ENCODE data around the gene SLX4IP.

Gene SLX4IP

GRCh38 chr20:10670501-10671220 is 235.6 kb downstream of the SLX4IP start:
- H3K27ac ChIP-seq (ENCODE audit: low read length, poor library complexity, severe bottlenecking): peak overlapping the region; percentile 57
- peak overlapping the region; percentile 64 for H3K4me2 ChIP-seq (ENCODE audit: low read length, poor library complexity, severe bottlenecking)
- H3K9ac ChIP-seq (ENCODE audit: low read length): peak overlapping the region; percentile 95
- no peak overlapping the region for H2BK12ac ChIP-seq (ENCODE audit: low read length in 2 of 2)
- H2AFZ ChIP-seq (ENCODE audit: low read depth, low read length): no peak overlapping the region
- H2BK120ac ChIP-seq (ENCODE audit: low read depth, low read length): no peak overlapping the region
- no peak overlapping the region for H3K23ac ChIP-seq (ENCODE audit: low read length in 2 of 2)
- peaks cover 22% of the 10 kb centered on the region for H3K4me1 ChIP-seq (ENCODE audit: control insufficient read depth, insufficient read depth, low read depth, low read length)
- no peak overlapping the region for H4K8ac ChIP-seq (ENCODE audit: low read length)
- peak overlapping the region in 1 of 2 experiments; percentile 96 for H3K4me3 ChIP-seq (ENCODE audit: insufficient read depth in 1 of 2, low read depth in 1 of 2, low read length in 2 of 2)
- H4K91ac ChIP-seq (ENCODE audit: low read length): no peak overlapping the region
- WGBS: 54% methylated on average over 18 of the region's 18 CpGs
- H3K79me1 ChIP-seq (replicated peaks; ENCODE audit: low read length, poor library complexity, severe bottlenecking): peaks cover 28% of the 10 kb centered on the region
- H2BK15ac ChIP-seq (ENCODE audit: low read depth, poor library complexity, severe bottlenecking): no peak overlapping the region
- no peak overlapping the region for H3K14ac ChIP-seq (ENCODE audit: low read length in 2 of 2)
- H2BK5ac ChIP-seq (ENCODE audit: low read depth, low read length, poor library complexity, severe bottlenecking): no peak overlapping the region
- H3K36me3 ChIP-seq (ENCODE audit: control insufficient read depth in 1 of 2, insufficient read depth in 2 of 2, low read depth in 1 of 2, low read length in 2 of 2): peaks cover 12 to 16% of the 10 kb centered on the region in 2 experiments
- H3K18ac ChIP-seq (ENCODE audit: low read depth in 1 of 2, low read length in 2 of 2): peak overlapping the region in 1 of 2 experiments; percentile 44
- no peaks in the 10 kb centered on the region for H3K27me3 ChIP-seq (ENCODE audit: control insufficient read depth in 1 of 2, insufficient read depth in 1 of 2, low read length in 2 of 2)
- DNase-seq: peak; percentile 29
- H3K9me3 ChIP-seq (ENCODE audit: control insufficient read depth, low read length): no peaks in the 10 kb centered on the region
- H2AK5ac ChIP-seq (ENCODE audit: low read length, severe bottlenecking): peak overlapping the region; percentile 56
- H3K4ac ChIP-seq (ENCODE audit: low read depth in 1 of 2, low read length in 2 of 2): peak overlapping the region in 1 of 2 experiments; percentile 26

- Histone ChIP-seq H2BK15ac (ENCODE audit: low read depth, poor library complexity, severe bottlenecking) (no peak overlapping the region), H3K9me3 (ENCODE audit: control insufficient read depth, low read length) (no peaks in the 10 kb centered on the region), H3K27ac (ENCODE audit: low read length, poor library complexity, severe bottlenecking) (peak overlapping the region; percentile 70), H2AFZ (ENCODE audit: low read depth, low read length) (no peak overlapping the region), H4K8ac (ENCODE audit: low read length) (no peak overlapping the region), H3K4me3 (ENCODE audit: insufficient read depth in 1 of 2, low read depth in 1 of 2, low read length in 2 of 2) (peak overlapping the region; percentile 75 to 96), H2BK120ac (ENCODE audit: low read depth, low read length) (peak overlapping the region; percentile 27), H3K23ac (ENCODE audit: low read length in 2 of 2) (no peak overlapping the region), H3K36me3 (ENCODE audit: control insufficient read depth in 1 of 2, insufficient read depth in 2 of 2, low read depth in 1 of 2, low read length in 2 of 2) (peaks cover 7 to 16% of the 10 kb centered on the region in 2 experiments), H3K14ac (ENCODE audit: low read length in 2 of 2) (peak overlapping the region in 1 of 2 experiments; percentile 65), H3K9ac (ENCODE audit: low read length) (peak overlapping the region; percentile 95), H3K79me1 (replicated peaks; ENCODE audit: low read length, poor library complexity, severe bottlenecking) (peaks cover 24% of the 10 kb centered on the region), H3K4ac (ENCODE audit: low read depth in 1 of 2, low read length in 2 of 2) (no peak overlapping the region), H2BK5ac (ENCODE audit: low read depth, low read length, poor library complexity, severe bottlenecking) (no peak overlapping the region), H4K91ac (ENCODE audit: low read length) (no peak overlapping the region), H2BK12ac (ENCODE audit: low read length in 2 of 2) (no peak overlapping the region), H3K27me3 (ENCODE audit: control insufficient read depth in 1 of 2, insufficient read depth in 1 of 2, low read length in 2 of 2) (no peaks in the 10 kb centered on the region), H2AK5ac (ENCODE audit: low read length, severe bottlenecking) (peak overlapping the region; percentile 56), H3K18ac (ENCODE audit: low read depth in 1 of 2, low read length in 2 of 2) (peak overlapping the region; percentile 44 to 75), H3K4me1 (ENCODE audit: control insufficient read depth, insufficient read depth, low read depth, low read length) (peaks cover 18% of the 10 kb centered on the region), H3K4me2 (ENCODE audit: low read length, poor library complexity, severe bottlenecking) (peak overlapping the region; percentile 95)
- DNase-seq: peak; percentile 92
- WGBS: 10% methylated on average over 7 of the region's 13 CpGs
These were observed 236.3 kb downstream of the SLX4IP start for GRCh38 chr20:10671221-10671918.

GRCh38 chr20:10671919-10672623 is 237.0 kb downstream of the SLX4IP start:
- Histone ChIP-seq H3K4me3 (ENCODE audit: insufficient read depth in 1 of 2, low read depth in 1 of 2, low read length in 2 of 2) (peak overlapping the region; percentile 75 to 96), H2BK12ac (ENCODE audit: low read length in 2 of 2) (peak overlapping the region; percentile 21 to 74), H3K18ac (ENCODE audit: low read depth in 1 of 2, low read length in 2 of 2) (peak overlapping the region; percentile 90 to 95), H3K9me3 (ENCODE audit: control insufficient read depth, low read length) (no peaks in the 10 kb centered on the region), H3K27ac (ENCODE audit: low read length, poor library complexity, severe bottlenecking) (peak overlapping the region; percentile 70), H3K9ac (ENCODE audit: low read length) (peak overlapping the region; percentile 95), H2BK120ac (ENCODE audit: low read depth, low read length) (peak overlapping the region; percentile 27), H3K23ac (ENCODE audit: low read length in 2 of 2) (no peak overlapping the region), H3K4me1 (ENCODE audit: control insufficient read depth, insufficient read depth, low read depth, low read length) (peaks cover 12% of the 10 kb centered on the region), H4K91ac (ENCODE audit: low read length) (no peak overlapping the region), H3K14ac (ENCODE audit: low read length in 2 of 2) (peak overlapping the region in 1 of 2 experiments; percentile 65), H3K4me2 (ENCODE audit: low read length, poor library complexity, severe bottlenecking) (peak overlapping the region; percentile 95), H3K79me1 (replicated peaks; ENCODE audit: low read length, poor library complexity, severe bottlenecking) (peaks cover 17% of the 10 kb centered on the region), H2BK5ac (ENCODE audit: low read depth, low read length, poor library complexity, severe bottlenecking) (peak overlapping the region; percentile 32), H2AK5ac (ENCODE audit: low read length, severe bottlenecking) (peak overlapping the region; percentile 46), H3K36me3 (ENCODE audit: control insufficient read depth in 1 of 2, insufficient read depth in 2 of 2, low read depth in 1 of 2, low read length in 2 of 2) (peaks cover 2 to 16% of the 10 kb centered on the region in 2 experiments), H3K4ac (ENCODE audit: low read depth in 1 of 2, low read length in 2 of 2) (peak overlapping the region; percentile 35 to 75), H2AFZ (ENCODE audit: low read depth, low read length) (peak overlapping the region; percentile 36), H3K27me3 (ENCODE audit: control insufficient read depth in 1 of 2, insufficient read depth in 1 of 2, low read length in 2 of 2) (no peaks in the 10 kb centered on the region), H4K8ac (ENCODE audit: low read length) (peak overlapping the region; percentile 78), H2BK15ac (ENCODE audit: low read depth, poor library complexity, severe bottlenecking) (no peak overlapping the region)
- WGBS: under 1% methylated on average over 42 of the region's 42 CpGs
- peak; percentile 52 for DNase-seq
